HG02973 (cell line): Measurements from ENCODE around the gene DMAC2L.

Source experiments
- ATAC-seq: cut with Tn5 transposase; IDR thresholded peaks from one replicate; pipeline ENCODE4 v1.9.1; 2021; ENCODE audit warnings: moderate library complexity; ENCODE audit not compliant: unreplicated experiment

Gene DMAC2L

GRCh38 chr14:50321009-50321660 lies 9.0 kb downstream of the DMAC2L start:
- peak; percentile 88 for ATAC-seq

- ATAC-seq: no peak
These were observed 19.5 kb downstream of the DMAC2L start for GRCh38 chr14:50331596-50331995.

- no peak for ATAC-seq
These were observed 20.9 kb downstream of the DMAC2L start for GRCh38 chr14:50333014-50333509.

DNA sequence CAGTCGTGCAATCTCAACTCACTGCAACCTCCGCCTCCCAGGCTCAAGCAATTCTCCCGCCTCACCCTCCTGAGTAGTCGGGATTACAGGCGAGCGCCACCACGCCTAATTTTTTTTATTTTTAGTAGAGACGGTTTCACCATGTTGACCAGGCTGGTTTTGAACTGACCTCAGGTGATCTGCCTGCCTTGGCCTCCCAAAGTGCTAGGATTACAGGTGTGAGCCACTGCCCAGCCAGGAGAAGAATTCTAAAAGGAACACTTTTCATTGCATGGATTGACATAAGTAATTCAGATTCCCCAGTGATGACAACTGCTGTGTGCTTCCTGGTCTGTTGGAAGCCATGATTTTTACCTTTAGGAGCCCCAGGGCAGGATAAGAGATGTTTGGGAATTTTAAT lies 22.1 kb downstream of the DMAC2L start:
- ATAC-seq: no peak

DNA sequence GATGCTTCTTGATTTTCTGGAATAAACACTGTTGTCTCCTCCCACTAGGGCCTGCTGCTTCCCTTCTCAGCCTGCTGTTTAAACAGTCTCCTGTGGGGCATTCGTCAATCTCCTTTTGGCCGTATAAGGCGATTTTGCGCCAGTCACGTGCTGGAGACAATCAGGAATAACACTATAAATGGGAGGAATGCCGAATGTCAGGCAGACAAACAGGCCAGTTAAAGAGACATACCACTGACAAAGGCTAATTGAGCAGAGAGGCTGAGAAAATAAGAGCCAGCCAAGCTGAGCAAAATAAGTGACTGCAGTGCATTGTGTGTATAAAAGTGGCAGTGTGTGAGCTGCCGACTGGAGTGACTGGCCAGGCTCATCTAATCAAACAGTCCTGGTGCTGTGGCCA lies 23.3 kb downstream of the DMAC2L start:
- no peak for ATAC-seq

- ATAC-seq: no peak
These were observed 24.1 kb downstream of the DMAC2L start for GRCh38 chr14:50335989-50336824.

- no peak for ATAC-seq
These were observed 26.5 kb downstream of the DMAC2L start for GRCh38 chr14:50338587-50338986.

DNA sequence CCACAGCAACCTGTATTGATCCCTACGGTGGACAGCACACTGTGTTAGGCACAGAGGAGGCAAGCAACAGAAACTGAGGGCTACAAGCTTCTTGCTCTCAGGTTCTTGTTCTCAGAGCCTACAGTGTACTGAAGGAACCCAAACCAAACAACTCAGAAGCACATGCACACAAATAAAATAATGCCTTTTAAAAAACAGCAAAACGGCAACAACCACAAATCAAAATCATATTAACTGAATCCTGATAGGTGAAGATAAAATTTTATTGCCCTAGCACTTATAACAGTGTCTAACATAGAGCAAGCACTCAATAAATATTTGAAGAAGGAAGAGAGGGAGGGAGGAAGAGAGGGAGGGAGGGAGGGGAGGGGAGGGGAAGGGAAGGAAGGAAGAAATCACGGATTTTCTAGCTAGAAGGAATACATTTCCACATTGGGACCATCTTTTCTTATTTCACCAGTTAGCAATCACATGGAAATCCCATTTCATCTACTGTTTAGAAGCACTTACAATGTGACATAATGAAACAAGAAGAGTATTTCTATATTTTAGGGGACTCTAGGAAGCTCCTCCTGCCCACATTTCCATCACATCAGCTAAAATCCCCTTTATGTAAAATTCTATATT lies 27.2 kb downstream of the DMAC2L start:
- ATAC-seq: no peak

DNA sequence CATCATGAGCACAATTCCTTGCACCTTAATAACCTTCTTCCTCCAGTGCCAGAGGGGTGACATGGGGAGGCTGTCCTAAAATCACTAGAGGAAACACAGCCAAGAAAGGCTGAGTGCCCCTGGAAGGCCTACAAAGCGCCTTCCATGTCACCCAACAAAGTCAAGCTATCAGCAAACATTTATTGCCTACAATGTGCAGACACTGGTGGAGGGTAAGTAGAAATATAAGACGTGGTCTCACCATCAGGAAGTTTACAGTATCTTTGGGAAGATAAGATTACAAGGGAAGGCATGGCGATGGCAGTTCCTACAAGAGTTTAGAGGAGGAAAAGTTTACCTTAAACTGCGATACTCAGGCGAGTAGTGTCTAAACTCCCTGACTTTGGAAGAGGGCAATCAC lies 27.9 kb downstream of the DMAC2L start:
- ATAC-seq: no peak

- no peak for ATAC-seq
These were observed 28.8 kb downstream of the DMAC2L start for GRCh38 chr14:50340963-50341362.

- ATAC-seq: peak; percentile 64
These were observed 30.3 kb downstream of the DMAC2L start for GRCh38 chr14:50342221-50343078.

DNA sequence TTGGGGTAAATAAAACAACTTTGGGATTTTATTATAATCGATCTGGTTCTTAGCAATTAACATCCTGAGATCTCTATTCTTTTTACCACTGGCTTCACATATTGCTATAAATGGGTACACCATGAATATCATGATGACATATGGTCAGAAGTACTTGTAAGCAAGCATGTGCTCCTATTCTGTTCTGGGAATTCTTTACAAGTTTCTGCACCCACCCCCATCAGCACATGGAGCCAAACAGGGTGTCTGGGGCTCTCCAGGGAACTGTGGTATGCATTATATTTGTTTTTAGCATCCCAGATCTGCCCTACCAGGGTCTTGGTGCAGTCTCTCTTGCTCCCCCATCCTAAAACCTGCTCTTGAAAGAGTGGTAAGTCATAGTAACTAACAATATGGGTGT lies 31.3 kb downstream of the DMAC2L start:
- ATAC-seq: no peak

DNA sequence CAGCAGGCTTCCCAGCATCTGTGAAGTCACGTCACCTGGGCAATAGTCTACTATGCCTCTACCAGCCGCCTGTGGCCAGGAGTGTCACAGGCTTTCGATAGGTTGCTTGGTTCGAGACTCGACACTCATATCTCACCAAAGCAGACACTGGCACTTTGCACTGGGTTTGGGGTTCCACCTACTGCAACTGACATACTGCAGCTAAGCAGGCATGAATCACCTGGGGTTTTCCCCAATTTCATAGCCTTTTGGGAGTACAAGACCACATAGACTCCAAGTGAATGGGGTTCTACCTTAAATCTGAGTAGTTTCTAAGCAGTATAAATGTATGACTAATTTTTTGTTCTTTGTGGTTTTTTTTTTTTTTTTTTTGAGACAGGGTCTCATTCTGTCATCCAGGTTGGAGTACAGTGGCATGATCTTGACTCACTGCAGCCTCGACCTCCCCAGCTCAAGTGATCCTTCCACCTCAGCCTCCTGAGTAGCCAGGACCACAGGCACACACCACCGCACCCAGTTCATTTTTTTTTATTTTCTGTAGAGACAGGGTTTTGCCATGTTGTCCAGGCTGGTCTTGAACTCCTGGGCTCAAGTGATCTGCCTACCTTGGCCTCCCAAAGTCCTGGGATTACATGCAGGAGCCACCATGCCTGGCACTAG lies 32.1 kb downstream of the DMAC2L start:
- peak; percentile 50 for ATAC-seq

GRCh38 chr14:50344876-50345563 lies 32.9 kb downstream of the DMAC2L start:
- ATAC-seq: no peak

DNA sequence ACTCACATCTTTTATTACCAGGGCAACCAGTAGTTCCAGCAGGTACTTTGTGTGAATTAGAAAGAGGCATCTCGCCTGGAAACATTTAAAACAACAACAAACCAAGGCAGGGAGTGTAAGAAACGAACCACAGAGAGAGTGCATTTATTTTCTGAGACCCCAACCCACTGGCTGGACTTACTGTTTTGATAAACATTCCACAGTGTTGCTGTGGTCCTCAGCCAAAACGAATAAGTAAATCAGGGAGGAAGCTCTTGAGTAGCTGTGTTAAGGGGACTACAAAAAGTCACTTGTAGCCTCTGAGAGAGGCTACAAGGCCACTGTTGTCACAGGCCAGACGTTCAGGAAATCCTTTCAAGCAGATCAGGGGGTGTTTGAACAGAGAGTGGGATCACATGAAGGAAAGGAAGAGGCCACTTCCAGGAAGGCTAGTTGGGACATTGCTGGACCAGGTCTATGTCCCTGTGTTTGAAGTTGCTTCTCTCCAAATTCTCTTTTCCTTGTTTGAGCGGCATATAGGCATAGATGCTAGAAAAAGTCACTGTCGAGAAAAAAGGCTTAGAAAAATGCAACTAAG lies 33.8 kb downstream of the DMAC2L start:
- no peak for ATAC-seq

- no peak for ATAC-seq
These were observed 35.4 kb downstream of the DMAC2L start for GRCh38 chr14:50347521-50347920.

GRCh38 chr14:50348933-50349332 lies 36.8 kb downstream of the DMAC2L start:
- ATAC-seq: no peak

DNA sequence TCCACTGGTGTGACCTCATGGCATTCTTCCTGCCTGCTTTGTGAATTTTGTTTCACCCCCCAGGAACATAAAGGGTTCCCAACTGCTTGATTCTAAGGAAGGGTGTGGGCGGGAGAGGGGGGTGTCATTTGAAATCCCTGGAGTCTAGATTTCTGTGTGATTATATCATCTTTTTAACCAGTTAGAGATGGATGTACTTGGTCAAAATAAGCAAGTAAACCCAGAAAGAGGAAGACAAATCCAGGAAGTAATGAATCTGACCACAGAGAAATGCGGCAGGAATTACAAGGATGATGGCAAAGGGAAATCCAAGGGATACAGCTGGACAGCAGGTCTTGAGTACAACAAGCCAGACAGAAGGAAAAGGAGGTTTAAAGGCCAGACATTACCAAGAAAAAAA lies 38.9 kb downstream of the DMAC2L start:
- ATAC-seq: no peak

DNA sequence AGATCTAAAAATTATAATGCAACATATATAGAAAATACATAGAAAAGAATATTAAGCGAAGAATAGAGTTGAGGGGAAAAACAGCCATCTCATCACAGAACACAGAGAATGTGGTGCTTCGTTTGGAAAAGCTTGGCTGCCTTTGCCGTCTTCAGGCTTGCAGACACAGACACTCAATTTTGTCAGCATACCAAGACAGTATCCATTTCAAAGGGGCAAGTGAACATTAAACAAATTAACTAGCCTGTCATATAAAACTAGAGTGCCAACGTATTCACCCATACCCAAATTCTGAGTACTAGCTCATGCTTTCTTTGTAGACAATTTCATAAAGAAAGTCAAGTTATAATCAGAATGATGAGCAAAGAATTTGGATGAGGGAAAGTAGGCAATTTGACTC lies 40.5 kb downstream of the DMAC2L start:
- no peak for ATAC-seq
